ENCODE results near the gene TNNT3. TPM values are rescaled to one million over a fixed set of nuclear protein-coding genes. Genes with fewer than 3 reads are reported as not detected.

The TNNT3 gene
- total RNA-seq, 1 experiment from 2014 or later: 0.71 TPM

DNA sequence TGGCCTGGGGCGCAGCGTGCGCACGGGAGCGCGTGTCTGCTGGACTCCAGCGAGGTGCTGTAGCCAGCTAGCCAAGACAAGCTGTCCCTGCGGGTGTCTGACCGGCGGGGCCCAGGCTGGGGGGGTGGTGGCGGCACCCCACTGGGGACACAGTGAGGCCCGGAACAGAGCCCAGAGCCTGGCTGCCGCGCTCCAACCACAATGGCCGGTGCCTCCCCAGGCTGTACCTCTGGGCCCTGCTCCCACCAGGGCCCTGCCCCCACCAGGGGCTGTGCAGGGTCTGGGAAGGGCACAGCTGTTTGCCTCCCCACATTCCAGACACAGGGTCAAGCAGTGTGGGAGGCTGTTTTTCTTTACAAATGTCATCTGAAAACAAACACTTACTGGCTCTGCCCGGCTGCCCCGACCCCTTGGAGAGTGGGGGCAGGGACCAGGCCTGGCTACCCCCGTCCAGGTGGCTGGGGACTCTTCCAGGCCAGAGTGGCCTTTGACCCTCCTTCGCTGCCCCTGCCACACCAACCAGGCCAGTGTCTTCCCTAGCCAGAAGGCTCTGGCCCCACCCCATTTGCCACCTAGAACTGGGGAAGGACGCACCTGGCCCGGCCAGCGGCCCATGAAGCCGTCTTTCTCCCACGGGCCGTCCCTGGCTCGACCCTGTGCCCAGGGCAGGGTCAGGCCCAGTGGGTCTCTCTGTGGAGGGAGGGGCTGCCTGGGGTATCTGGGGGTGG is 63.5 kb downstream of the TNNT3 start (continued):
- TF ChIP-seq ELF1 (IDR thresholded peaks at IDR 0.05; ENCODE audit: borderline replicate concordance, low read depth): no peak
- TF ChIP-seq, protein P1, sequence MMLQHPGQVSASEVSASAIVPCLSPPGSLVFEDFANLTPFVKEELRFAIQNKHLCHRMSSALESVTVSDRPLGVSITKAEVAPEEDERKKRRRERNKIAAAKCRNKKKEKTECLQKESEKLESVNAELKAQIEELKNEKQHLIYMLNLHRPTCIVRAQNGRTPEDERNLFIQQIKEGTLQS (IDR thresholded peaks at IDR 0.05): no peak
- no peak for TF ChIP-seq TCF7L2 (IDR thresholded peaks at IDR 0.05; ENCODE audit: borderline replicate concordance, extremely low read depth, insufficient read depth, insufficient read length)
- TF ChIP-seq POLR2A (IDR thresholded peaks at IDR 0.05; ENCODE audit: borderline replicate concordance, extremely low read depth, insufficient read depth, insufficient read length): no peak
- no peak for TF ChIP-seq CBX3 (IDR thresholded peaks at IDR 0.05; ENCODE audit: low read depth)
- no peak for TF ChIP-seq POLR2AphosphoS5 (IDR thresholded peaks at IDR 0.05; ENCODE audit: low read depth, low read length)
- TF ChIP-seq FOSL1 (IDR thresholded peaks at IDR 0.05; ENCODE audit: low read depth): no peak

DNA sequence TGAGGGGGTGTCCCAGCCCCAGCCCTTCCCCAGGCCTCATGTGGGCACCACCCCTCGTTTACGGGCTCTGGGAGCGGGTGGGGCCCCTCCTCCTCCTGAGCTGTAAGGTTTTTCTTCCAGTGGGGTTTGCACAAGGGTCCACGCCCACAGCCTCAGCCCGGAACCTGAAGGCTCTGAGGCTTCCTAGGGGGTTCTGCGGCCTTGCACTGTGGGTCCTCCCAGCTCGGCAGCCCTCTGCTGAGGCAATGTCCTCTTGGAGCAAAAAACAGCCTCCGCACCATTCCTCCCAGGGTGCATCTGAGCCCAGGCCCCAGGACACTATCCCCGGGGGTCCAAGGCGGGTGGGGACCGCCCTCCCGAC is 64.1 kb downstream of the TNNT3 start:
- H3K9me3 ChIP-seq (ENCODE audit: control insufficient read depth in 1 of 2, insufficient read depth in 1 of 2, low read depth in 1 of 2, low read length in 2 of 2): no peaks in the 10 kb centered on the region
- intact Hi-C loops (cut with micrococcal nuclease): no loop called here
- H3K36me3 ChIP-seq (ENCODE audit: control insufficient read depth in 1 of 2, insufficient read depth in 2 of 2, low read length in 2 of 2): no peaks in the 10 kb centered on the region
- no peak for TF ChIP-seq RAD21 (IDR thresholded peaks at IDR 0.05; ENCODE audit: low read depth)
- TF ChIP-seq ELF1 (IDR thresholded peaks at IDR 0.05; ENCODE audit: borderline replicate concordance, low read depth): no peak
- TF ChIP-seq SIN3A (IDR thresholded peaks at IDR 0.05; ENCODE audit: low read depth): no peak
- TF ChIP-seq JUND (IDR thresholded peaks at IDR 0.05): no peak
- no peak for TF ChIP-seq YY1 (IDR thresholded peaks at IDR 0.05; ENCODE audit: extremely low read depth, insufficient replicate concordance, low read depth, low read length)
- TF ChIP-seq SRF (IDR thresholded peaks at IDR 0.05; ENCODE audit: low read depth): no peak
- no peak for TF ChIP-seq CEBPB (IDR thresholded peaks at IDR 0.05; ENCODE audit: low read depth)
- RAD21 ChIA-PET (ENCODE audit: low non-redundant PET in 1 of 2, low total read pairs in 2 of 2, uncharacterized antibody in 2 of 2, unreplicated experiment in 2 of 2): no interaction called here
- CTCF ChIA-PET: no interaction called here
- POLR2A ChIA-PET: no interaction called here
- no peak overlapping the region for H3K9ac ChIP-seq (ENCODE audit: low read length)
- H2AFZ ChIP-seq (ENCODE audit: low read depth, low read length, poor library complexity, severe bottlenecking): no peak overlapping the region
- DNase-seq (ENCODE audit: low read depth, low spot score) (no peak), ATAC-seq (no peak)
- H3K4me3 ChIP-seq (replicated peaks in 1 of 2; ENCODE audit: low read depth in 1 of 2, low read length in 2 of 2): no peak overlapping the region
- H4K20me1 ChIP-seq (ENCODE audit: insufficient read depth): no peaks in the 10 kb centered on the region
- H3K27me3 ChIP-seq (ENCODE audit: insufficient read depth, low read length): no peaks in the 10 kb centered on the region
- H3K4me1 ChIP-seq (ENCODE audit: control insufficient read depth in 1 of 2, insufficient read depth in 2 of 2, low read length in 2 of 2): no peaks in the 10 kb centered on the region
- no peaks in the 10 kb centered on the region for H3K79me2 ChIP-seq (ENCODE audit: insufficient read depth, low read length)
- H3K9me2 ChIP-seq (ENCODE audit: insufficient read depth): no peaks in the 10 kb centered on the region
- no peak overlapping the region for H3K27ac ChIP-seq (ENCODE audit: low read depth, low read length)
- BruUV-seq (replicated peaks): no TSS peak
- no peak overlapping the region for H3K4me2 ChIP-seq (ENCODE audit: low read length)
